HL-60 (cell line): ENCODE results near the gene LAMA3.

Experiments
- GABPA ChIP-seq: IDR thresholded peaks from 2 replicates; pipeline ENCODE4 v1.6.1; 2012; ENCODE audit warnings: low read depth
- POLR2AphosphoS5 ChIP-seq: IDR thresholded peaks from 2 replicates; pipeline ENCODE4 v1.6.1; 2012; ENCODE audit warnings: low read depth
- SPI1 ChIP-seq: IDR thresholded peaks from 2 replicates; pipeline ENCODE4 v1.6.1; 2012; ENCODE audit warnings: low read depth, mild to moderate bottlenecking, borderline replicate concordance
- TF ChIP-seq, protein P1 (sequence below): IDR thresholded peaks from one replicate; pipeline ENCODE4 v1.5.1; 2011; ENCODE audit warnings: low read length, control low read depth, inconsistent platforms; ENCODE audit not compliant: insufficient read depth
- TF ChIP-seq, protein P2 (sequence below): IDR thresholded peaks from 2 replicates; pipeline ENCODE4 v1.6.1; 2012; ENCODE audit warnings: low read depth; ENCODE audit not compliant: insufficient replicate concordance

DNA sequence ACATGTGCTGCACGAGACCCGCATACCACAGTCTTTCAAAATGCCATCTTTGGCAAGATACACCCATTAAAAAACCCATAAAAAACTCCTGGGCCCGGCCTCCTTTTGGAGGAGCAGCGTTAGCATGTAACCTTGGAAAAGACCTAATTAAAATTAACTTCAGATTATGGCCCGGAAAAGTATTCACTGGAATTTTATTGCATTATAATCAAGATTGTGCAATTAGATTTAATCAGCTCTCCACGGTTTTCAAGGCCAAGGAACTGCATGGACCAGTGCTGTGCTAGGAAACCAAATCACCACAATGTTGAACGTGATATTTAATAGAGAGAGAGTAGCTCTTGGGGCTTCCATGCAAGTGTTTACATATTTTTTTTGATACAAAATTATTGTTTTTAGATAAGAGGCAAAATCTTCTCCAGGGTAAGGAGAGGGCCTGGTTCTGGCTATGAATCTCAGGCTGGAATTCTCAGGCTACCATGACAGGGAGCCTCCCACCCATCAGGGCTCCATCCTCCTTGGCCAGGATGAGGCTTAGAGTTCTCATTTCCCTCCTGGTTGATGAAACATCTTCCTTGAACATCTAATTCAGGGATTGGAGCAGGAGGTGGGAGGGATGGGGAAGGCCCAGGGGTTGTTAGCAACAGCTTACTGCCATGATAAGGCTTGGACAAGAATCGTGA, 243.3 kb downstream of the LAMA3 start:
- TF ChIP-seq, protein P1, sequence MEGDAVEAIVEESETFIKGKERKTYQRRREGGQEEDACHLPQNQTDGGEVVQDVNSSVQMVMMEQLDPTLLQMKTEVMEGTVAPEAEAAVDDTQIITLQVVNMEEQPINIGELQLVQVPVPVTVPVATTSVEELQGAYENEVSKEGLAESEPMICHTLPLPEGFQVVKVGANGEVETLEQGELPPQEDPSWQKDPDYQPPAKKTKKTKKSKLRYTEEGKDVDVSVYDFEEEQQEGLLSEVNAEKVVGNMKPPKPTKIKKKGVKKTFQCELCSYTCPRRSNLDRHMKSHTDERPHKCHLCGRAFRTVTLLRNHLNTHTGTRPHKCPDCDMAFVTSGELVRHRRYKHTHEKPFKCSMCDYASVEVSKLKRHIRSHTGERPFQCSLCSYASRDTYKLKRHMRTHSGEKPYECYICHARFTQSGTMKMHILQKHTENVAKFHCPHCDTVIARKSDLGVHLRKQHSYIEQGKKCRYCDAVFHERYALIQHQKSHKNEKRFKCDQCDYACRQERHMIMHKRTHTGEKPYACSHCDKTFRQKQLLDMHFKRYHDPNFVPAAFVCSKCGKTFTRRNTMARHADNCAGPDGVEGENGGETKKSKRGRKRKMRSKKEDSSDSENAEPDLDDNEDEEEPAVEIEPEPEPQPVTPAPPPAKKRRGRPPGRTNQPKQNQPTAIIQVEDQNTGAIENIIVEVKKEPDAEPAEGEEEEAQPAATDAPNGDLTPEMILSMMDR, result no peak
- TF ChIP-seq POLR2AphosphoS5 (no peak), GABPA (no peak), SPI1 (no peak)
- TF ChIP-seq, protein P2, sequence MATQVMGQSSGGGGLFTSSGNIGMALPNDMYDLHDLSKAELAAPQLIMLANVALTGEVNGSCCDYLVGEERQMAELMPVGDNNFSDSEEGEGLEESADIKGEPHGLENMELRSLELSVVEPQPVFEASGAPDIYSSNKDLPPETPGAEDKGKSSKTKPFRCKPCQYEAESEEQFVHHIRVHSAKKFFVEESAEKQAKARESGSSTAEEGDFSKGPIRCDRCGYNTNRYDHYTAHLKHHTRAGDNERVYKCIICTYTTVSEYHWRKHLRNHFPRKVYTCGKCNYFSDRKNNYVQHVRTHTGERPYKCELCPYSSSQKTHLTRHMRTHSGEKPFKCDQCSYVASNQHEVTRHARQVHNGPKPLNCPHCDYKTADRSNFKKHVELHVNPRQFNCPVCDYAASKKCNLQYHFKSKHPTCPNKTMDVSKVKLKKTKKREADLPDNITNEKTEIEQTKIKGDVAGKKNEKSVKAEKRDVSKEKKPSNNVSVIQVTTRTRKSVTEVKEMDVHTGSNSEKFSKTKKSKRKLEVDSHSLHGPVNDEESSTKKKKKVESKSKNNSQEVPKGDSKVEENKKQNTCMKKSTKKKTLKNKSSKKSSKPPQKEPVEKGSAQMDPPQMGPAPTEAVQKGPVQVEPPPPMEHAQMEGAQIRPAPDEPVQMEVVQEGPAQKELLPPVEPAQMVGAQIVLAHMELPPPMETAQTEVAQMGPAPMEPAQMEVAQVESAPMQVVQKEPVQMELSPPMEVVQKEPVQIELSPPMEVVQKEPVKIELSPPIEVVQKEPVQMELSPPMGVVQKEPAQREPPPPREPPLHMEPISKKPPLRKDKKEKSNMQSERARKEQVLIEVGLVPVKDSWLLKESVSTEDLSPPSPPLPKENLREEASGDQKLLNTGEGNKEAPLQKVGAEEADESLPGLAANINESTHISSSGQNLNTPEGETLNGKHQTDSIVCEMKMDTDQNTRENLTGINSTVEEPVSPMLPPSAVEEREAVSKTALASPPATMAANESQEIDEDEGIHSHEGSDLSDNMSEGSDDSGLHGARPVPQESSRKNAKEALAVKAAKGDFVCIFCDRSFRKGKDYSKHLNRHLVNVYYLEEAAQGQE, result no peak
